Right lobe of liver (tissue), 4 donors: ENCODE measurements around the gene ADGRB3.

Experiments used
- POLR2A ChIP-seq: fragments of 450-650 bp; IDR thresholded peaks from one replicate; pipeline ENCODE4 v1.6.1; 2017; ENCODE audit warnings: antibody characterized with exemption, mild to moderate bottlenecking
- TF ChIP-seq, protein P1 (sequence below), 4 donors: fragments of 200-600 bp in 3 of 4; fragments of 450-650 bp in 1 of 4; IDR thresholded peaks; one replicate each; pipeline versions ENCODE4 v1.5.1 to v1.8.0; 2016 to 2022; ENCODE audit warnings: antibody characterized with exemption in 4 of 4, mild to moderate bottlenecking in 2 of 4
- donor health status: DM: no; HTN: no; CAD: no.
- donor health status: DM: no; HTN: no; CAD: no.
- donor health status: DM: no; HTN: yes; CAD: no.

DNA sequence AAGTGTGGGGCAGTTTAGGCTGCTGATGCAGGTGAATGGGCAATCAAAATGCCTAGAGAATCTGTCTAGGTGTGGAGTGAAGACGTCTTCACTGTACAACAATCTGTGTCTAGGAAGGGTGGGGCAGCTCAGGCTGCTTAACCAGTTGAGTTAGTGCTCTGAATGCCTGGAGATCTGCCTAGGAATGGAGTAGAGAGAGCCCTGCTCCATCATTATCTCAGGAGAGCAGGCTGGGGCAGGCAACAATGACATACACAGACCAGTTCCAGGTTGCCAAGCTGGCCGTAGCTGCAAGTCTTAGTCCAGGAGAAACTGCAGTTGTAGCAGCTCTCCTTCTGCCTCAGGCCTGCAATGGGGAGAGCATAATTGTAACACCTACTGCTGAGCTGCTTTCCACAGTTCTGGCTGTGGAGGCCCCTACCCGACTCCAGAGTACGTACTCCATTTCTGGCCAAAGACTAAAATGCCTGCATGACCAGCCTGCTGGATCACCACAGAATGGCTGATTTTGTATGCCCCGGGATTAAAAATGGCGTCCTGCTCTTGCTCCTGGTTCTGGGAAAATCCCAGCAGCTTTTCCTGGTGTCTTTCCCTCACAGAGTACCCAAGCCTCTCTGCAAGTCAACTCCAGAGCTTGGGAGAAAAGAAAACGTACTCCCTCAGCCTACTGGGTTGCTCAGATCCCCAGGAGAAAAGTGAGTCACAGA lies 545.4 kb downstream of the ADGRB3 start:
- TF ChIP-seq POLR2A = no peak
- TF ChIP-seq, protein P1, sequence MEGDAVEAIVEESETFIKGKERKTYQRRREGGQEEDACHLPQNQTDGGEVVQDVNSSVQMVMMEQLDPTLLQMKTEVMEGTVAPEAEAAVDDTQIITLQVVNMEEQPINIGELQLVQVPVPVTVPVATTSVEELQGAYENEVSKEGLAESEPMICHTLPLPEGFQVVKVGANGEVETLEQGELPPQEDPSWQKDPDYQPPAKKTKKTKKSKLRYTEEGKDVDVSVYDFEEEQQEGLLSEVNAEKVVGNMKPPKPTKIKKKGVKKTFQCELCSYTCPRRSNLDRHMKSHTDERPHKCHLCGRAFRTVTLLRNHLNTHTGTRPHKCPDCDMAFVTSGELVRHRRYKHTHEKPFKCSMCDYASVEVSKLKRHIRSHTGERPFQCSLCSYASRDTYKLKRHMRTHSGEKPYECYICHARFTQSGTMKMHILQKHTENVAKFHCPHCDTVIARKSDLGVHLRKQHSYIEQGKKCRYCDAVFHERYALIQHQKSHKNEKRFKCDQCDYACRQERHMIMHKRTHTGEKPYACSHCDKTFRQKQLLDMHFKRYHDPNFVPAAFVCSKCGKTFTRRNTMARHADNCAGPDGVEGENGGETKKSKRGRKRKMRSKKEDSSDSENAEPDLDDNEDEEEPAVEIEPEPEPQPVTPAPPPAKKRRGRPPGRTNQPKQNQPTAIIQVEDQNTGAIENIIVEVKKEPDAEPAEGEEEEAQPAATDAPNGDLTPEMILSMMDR (IDR thresholded peaks at IDR 0.05) = no peak
